Measurements from ENCODE around the gene PCSK6. TPM values are rescaled to one million over a fixed set of nuclear protein-coding genes. Genes with fewer than 3 reads are reported as not detected.

Gene PCSK6
- total RNA-seq, 2 experiments from 2014 or later: 0.25 to 0.64 TPM

- Mint-ChIP-seq H3K9me3 (no peaks in the 10 kb centered on the region), H3K4me3 (no peak overlapping the region), H3K27me3 (ENCODE audit: low read depth) (no peaks in the 10 kb centered on the region), H3K4me1 (ENCODE audit: low read depth) (no peaks in the 10 kb centered on the region), H3K36me3 (ENCODE audit: low read depth) (no peaks in the 10 kb centered on the region), H3K27ac (no peak overlapping the region)
- CTCF ChIA-PET: no interaction called here
- DNase-seq: no peak
- intact Hi-C loops (cut with micrococcal nuclease): no loop called here
Observed at GRCh38 chr15:101439920-101440319, 49.6 kb downstream of the PCSK6 start.

GRCh38 chr15:101439285-101439919 lies 50.1 kb downstream of the PCSK6 start:
- Mint-ChIP-seq H3K27me3 (ENCODE audit: low read depth) (no peaks in the 10 kb centered on the region), H3K27ac (no peak overlapping the region), H3K9me3 (no peaks in the 10 kb centered on the region), H3K4me3 (no peak overlapping the region), H3K4me1 (ENCODE audit: low read depth) (no peaks in the 10 kb centered on the region), H3K36me3 (ENCODE audit: low read depth) (no peaks in the 10 kb centered on the region)
- DNase-seq: no peak
- CTCF ChIA-PET: no interaction called here
- intact Hi-C loops (cut with micrococcal nuclease): no loop called here

DNA sequence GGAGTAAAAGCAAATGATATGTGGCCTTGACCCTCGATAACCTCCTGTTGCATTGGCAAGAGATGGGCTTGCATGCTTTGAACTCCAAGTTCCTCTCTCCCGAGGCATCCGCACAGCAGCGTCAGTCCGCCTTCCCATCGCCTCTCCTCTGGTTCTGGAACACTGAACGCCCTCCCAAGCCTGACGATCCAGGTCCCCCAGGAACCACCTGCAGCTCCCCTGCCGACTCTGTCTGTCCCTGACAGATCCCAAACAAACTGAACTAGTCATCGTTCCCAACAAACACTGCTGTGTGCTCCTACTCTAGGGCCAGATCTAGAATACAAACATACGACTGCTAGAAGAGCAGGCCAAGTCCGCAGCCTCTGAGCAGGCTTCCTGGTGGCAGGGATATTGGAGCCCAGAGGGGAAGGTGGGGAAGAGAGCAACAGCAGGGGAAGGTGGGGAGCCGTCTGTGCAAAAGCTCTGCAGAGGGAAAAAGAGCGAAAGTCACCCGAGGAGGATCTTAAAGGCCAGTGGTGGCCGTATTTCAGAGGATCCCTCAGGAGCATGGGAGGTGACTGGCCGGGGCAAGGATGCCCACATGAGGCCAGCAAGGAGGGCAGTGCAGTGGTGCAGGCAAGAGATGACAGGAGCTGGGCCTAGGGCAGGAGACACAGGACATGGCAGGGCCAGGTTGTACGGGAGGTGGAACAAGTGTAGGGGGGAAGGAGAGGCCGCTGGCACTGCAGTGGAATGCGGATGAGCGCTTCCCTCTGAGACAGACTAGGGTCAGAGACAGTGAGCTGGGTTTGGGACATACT lies 50.8 kb downstream of the PCSK6 start:
- CTCF ChIA-PET: no interaction called here
- intact Hi-C loops (cut with micrococcal nuclease): no loop called here

GRCh38 chr15:101437618-101438481 lies 51.7 kb downstream of the PCSK6 start:
- Mint-ChIP-seq H3K27ac (no peak overlapping the region), H3K9me3 (no peaks in the 10 kb centered on the region), H3K4me1 (ENCODE audit: low read depth) (no peaks in the 10 kb centered on the region), H3K36me3 (ENCODE audit: low read depth) (no peaks in the 10 kb centered on the region), H3K27me3 (ENCODE audit: low read depth) (peaks cover 2% of the 10 kb centered on the region), H3K4me3 (no peak overlapping the region)
- intact Hi-C loops (cut with micrococcal nuclease): no loop called here
- DNase-seq: no peak
- CTCF ChIA-PET: interaction anchor here (0.5 kb wide), 1 partner anchor 76 kb away, joined by 4 read pairs; no protein-coding TSS in a partner anchor

More for the DNA sequence above, 50.8 kb downstream of the PCSK6 start:
- Mint-ChIP-seq H3K36me3 (ENCODE audit: low read depth) (no peaks in the 10 kb centered on the region), H3K27ac (no peak overlapping the region), H3K27me3 (ENCODE audit: low read depth) (no peaks in the 10 kb centered on the region), H3K4me3 (no peak overlapping the region), H3K9me3 (no peaks in the 10 kb centered on the region), H3K4me1 (ENCODE audit: low read depth) (no peaks in the 10 kb centered on the region)
- no peak for DNase-seq

GRCh38 chr15:101437209-101437608 lies 52.3 kb downstream of the PCSK6 start:
- Mint-ChIP-seq H3K9me3 (no peaks in the 10 kb centered on the region), H3K4me1 (ENCODE audit: low read depth) (no peaks in the 10 kb centered on the region), H3K27me3 (ENCODE audit: low read depth) (peaks cover 2% of the 10 kb centered on the region), H3K4me3 (no peak overlapping the region), H3K36me3 (ENCODE audit: low read depth) (no peaks in the 10 kb centered on the region), H3K27ac (no peak overlapping the region)
- no peak for DNase-seq
- CTCF ChIA-PET: interaction anchor here (0.5 kb wide), 1 partner anchor 75 kb away, joined by 4 read pairs; no protein-coding TSS in a partner anchor
- intact Hi-C loops (cut with micrococcal nuclease): no loop called here

DNA sequence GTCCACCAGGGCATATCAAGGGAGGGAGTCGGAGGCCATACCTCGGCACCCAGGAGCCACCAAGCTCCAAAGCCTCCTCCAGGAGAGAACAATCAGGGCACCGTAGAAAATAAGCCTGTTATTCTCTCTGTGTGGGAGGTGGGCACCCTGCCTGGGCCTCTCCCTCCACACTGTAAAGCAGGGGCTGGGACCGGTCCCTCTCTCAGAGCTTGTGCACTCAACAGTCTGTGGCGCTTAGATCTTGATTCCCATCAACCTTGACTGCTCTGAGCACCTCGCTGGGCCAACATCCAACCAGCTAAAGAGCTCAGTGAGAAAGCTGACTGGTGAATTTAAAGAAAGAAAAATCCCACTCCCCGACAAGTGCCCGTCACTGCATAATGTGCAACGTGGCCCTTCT lies 53.0 kb downstream of the PCSK6 start:
- intact Hi-C loops (cut with micrococcal nuclease): no loop called here
- no peaks in the 10 kb centered on the region for H3K4me1 Mint-ChIP-seq (ENCODE audit: low read depth)
- no peak overlapping the region for H3K4me3 Mint-ChIP-seq
- no peaks in the 10 kb centered on the region for H3K36me3 Mint-ChIP-seq (ENCODE audit: low read depth)
- CTCF ChIA-PET: interaction anchor here (0.8 kb wide), 1 partner anchor 17 kb away, joined by 3 read pairs; no protein-coding TSS in a partner anchor
- H3K27ac Mint-ChIP-seq: no peak overlapping the region
- DNase-seq: no peak
- H3K9me3 Mint-ChIP-seq: no peaks in the 10 kb centered on the region
- peaks cover 2% of the 10 kb centered on the region for H3K27me3 Mint-ChIP-seq (ENCODE audit: low read depth)

DNA sequence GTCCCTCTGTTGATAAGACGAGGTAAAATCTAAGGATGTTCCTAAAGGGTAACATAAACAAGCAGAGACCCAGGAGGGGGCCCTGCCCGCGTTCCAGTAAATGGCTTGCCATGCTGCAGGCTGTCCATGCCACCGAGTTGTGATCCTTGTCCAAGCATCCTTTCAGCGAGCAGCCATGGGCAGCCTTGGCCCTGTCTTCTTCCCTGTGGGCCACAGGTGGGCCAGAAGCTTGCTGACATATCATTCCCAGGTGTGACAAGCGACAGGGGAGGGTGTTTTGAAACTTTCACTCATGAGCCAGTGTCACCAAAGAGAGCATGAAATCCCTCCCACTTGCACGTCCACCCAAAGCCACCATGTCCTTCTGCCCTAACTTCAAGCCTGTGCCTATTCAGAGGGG lies 53.7 kb downstream of the PCSK6 start:
- no peak for DNase-seq
- Mint-ChIP-seq H3K27ac (no peak overlapping the region), H3K27me3 (ENCODE audit: low read depth) (peaks cover 5% of the 10 kb centered on the region), H3K4me3 (no peak overlapping the region), H3K4me1 (ENCODE audit: low read depth) (no peaks in the 10 kb centered on the region), H3K9me3 (no peaks in the 10 kb centered on the region), H3K36me3 (ENCODE audit: low read depth) (no peaks in the 10 kb centered on the region)
- CTCF ChIA-PET: no interaction called here
- intact Hi-C loops (cut with micrococcal nuclease): no loop called here

- CTCF ChIA-PET: no interaction called here
- H3K4me1 Mint-ChIP-seq (ENCODE audit: low read depth): no peaks in the 10 kb centered on the region
- no peak overlapping the region for H3K27ac Mint-ChIP-seq
- H3K36me3 Mint-ChIP-seq (ENCODE audit: low read depth): no peaks in the 10 kb centered on the region
- intact Hi-C loops (cut with micrococcal nuclease): no loop called here
- H3K4me3 Mint-ChIP-seq: no peak overlapping the region
- no peaks in the 10 kb centered on the region for H3K9me3 Mint-ChIP-seq
- DNase-seq: no peak
- H3K27me3 Mint-ChIP-seq (ENCODE audit: low read depth): peaks cover 5% of the 10 kb centered on the region
Observed at GRCh38 chr15:101434032-101434920, 55.2 kb downstream of the PCSK6 start.

- CTCF ChIA-PET: no interaction called here
- no peak overlapping the region for H3K4me3 Mint-ChIP-seq
- H3K36me3 Mint-ChIP-seq (ENCODE audit: low read depth): no peaks in the 10 kb centered on the region
- no peaks in the 10 kb centered on the region for H3K9me3 Mint-ChIP-seq
- peaks cover 5% of the 10 kb centered on the region for H3K27me3 Mint-ChIP-seq (ENCODE audit: low read depth)
- H3K27ac Mint-ChIP-seq: no peak overlapping the region
- no peaks in the 10 kb centered on the region for H3K4me1 Mint-ChIP-seq (ENCODE audit: low read depth)
- intact Hi-C loops (cut with micrococcal nuclease): no loop called here
- DNase-seq: no peak
Observed at GRCh38 chr15:101433396-101433795, 56.1 kb downstream of the PCSK6 start.

- CTCF ChIA-PET: no interaction called here
- intact Hi-C loops (cut with micrococcal nuclease): no loop called here
- no peaks in the 10 kb centered on the region for H3K9me3 Mint-ChIP-seq
- no peaks in the 10 kb centered on the region for H3K36me3 Mint-ChIP-seq (ENCODE audit: low read depth)
- no peak overlapping the region for H3K4me3 Mint-ChIP-seq
- no peaks in the 10 kb centered on the region for H3K4me1 Mint-ChIP-seq (ENCODE audit: low read depth)
- no peak for DNase-seq
- no peak overlapping the region for H3K27ac Mint-ChIP-seq
- peaks cover 5% of the 10 kb centered on the region for H3K27me3 Mint-ChIP-seq (ENCODE audit: low read depth)
Observed at GRCh38 chr15:101432982-101433381, 56.5 kb downstream of the PCSK6 start.

DNA sequence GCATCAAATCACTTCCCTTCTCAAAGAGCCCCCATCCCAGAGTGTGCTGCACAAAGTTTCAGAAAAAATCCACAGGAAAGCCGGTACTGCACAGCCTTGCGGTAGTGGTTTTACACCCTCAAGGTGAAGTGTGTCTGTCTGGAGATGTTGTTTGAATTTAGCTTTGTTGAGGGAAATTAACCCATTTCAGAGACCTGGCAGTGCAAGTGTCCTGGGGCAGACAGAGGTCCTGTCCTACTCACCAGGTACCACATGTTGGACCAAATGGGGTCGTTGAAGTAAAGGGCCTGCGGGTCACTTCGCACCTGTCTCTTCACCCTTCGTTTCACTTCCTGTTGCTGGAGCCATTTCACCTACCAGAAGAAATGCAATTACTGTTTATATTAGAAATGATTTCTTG lies 57.8 kb downstream of the PCSK6 start:
- H3K4me3 Mint-ChIP-seq: no peak overlapping the region
- no peaks in the 10 kb centered on the region for H3K9me3 Mint-ChIP-seq
- H3K27me3 Mint-ChIP-seq (ENCODE audit: low read depth): peaks cover 5% of the 10 kb centered on the region
- no peak for DNase-seq
- intact Hi-C loops (cut with micrococcal nuclease): no loop called here
- no peaks in the 10 kb centered on the region for H3K4me1 Mint-ChIP-seq (ENCODE audit: low read depth)
- no peak overlapping the region for H3K27ac Mint-ChIP-seq
- CTCF ChIA-PET: no interaction called here
- H3K36me3 Mint-ChIP-seq (ENCODE audit: low read depth): no peaks in the 10 kb centered on the region

GRCh38 chr15:101431301-101431700 lies 58.2 kb downstream of the PCSK6 start:
- no peak overlapping the region for H3K4me3 Mint-ChIP-seq
- intact Hi-C loops (cut with micrococcal nuclease): no loop called here
- no peaks in the 10 kb centered on the region for H3K36me3 Mint-ChIP-seq (ENCODE audit: low read depth)
- H3K9me3 Mint-ChIP-seq: no peaks in the 10 kb centered on the region
- H3K27ac Mint-ChIP-seq: no peak overlapping the region
- no peaks in the 10 kb centered on the region for H3K4me1 Mint-ChIP-seq (ENCODE audit: low read depth)
- H3K27me3 Mint-ChIP-seq (ENCODE audit: low read depth): peaks cover 5% of the 10 kb centered on the region
- DNase-seq: no peak
- CTCF ChIA-PET: no interaction called here

Measured in activated naive CD4-positive, alpha-beta T cell treated with anti-CD3 and anti-CD28 coated beads for 36 hours (primary cell).